GM21381 (cell line): ENCODE results near the gene UMODL1.
"Not testable (repeated sequence)": the region's sequence is repeated elsewhere in the genome, so short reads cannot be mapped to it uniquely, and the experiment has no call there.

Experiments used
- ATAC-seq: cut with Tn5 transposase; IDR thresholded peaks from one replicate; pipeline ENCODE4 v1.9.1; 2021; ENCODE audit warnings: mild to moderate bottlenecking, moderate library complexity; ENCODE audit not compliant: unreplicated experiment

The UMODL1 gene

GRCh38 chr21:42112857-42113256 is 41.7 kb downstream of the UMODL1 start:
- no peak for ATAC-seq

- ATAC-seq, result no peak
Observed at GRCh38 chr21:42113926-42114409, 42.9 kb downstream of the UMODL1 start.

- ATAC-seq, result no peak
Observed at GRCh38 chr21:42114646-42115045, 43.5 kb downstream of the UMODL1 start.

DNA sequence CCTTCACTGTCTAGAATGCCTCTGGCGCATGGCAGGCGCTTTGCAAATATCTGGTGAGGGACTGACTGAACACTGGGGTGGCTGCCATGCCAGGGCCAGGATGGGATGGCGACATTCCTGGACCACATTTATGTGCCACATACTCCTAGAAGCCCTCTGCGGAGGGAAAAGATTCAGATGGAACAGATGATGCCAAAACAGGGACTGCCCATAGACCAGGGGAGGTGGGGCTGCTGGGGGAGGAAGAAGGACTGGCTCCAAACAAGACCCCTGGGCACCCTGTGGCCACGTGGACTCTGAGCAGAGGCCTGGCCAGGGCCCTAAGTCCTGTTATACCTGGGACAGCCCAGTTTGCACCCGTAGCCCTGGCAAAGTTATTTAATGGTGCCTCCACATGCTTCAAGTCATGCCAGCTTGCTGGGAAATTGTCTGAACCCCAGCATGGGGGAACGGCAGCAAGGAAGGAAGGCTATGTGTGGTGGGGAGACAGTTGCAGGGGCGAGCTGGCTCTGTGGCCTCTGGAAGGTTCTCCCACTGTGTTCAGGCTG is 44.1 kb downstream of the UMODL1 start:
- ATAC-seq, result no peak

- not testable (repeated sequence) for ATAC-seq
Observed at GRCh38 chr21:42116551-42116950, 45.4 kb downstream of the UMODL1 start.

DNA sequence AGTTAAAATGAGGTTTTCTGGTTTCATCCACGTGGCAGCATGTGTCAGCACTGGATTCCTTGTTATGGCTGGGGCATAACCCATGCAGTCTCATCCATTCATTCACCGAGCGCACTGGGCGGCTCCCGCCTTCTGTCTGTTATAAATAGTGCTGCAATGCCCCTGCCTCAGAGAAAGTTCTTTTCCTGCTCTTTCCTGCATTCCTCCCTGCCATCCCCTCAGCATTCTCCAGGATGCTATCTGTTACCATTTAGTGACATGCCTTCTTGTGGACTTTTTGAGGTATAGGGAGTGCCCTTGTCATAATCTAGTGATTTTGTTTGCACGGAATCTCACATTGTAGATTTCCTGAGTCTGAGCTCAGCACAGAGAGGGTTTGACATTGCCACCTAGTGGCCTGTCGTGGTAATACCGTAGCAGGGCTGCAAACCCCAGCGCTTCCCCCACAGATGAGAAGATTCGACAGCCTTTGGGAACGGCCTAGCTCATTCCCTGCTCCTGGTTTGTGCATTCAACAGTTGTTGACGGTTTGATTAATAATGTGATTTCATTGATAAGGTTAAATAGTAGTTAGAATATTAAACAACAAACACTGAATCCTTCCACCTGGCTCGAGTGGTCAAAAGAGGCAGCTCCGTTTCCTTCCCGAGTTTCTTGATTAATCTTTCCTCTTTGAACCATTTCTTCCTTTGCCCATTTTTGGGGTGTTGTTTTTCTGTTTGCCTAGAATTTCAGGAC is 46.3 kb downstream of the UMODL1 start:
- no peak for ATAC-seq

DNA sequence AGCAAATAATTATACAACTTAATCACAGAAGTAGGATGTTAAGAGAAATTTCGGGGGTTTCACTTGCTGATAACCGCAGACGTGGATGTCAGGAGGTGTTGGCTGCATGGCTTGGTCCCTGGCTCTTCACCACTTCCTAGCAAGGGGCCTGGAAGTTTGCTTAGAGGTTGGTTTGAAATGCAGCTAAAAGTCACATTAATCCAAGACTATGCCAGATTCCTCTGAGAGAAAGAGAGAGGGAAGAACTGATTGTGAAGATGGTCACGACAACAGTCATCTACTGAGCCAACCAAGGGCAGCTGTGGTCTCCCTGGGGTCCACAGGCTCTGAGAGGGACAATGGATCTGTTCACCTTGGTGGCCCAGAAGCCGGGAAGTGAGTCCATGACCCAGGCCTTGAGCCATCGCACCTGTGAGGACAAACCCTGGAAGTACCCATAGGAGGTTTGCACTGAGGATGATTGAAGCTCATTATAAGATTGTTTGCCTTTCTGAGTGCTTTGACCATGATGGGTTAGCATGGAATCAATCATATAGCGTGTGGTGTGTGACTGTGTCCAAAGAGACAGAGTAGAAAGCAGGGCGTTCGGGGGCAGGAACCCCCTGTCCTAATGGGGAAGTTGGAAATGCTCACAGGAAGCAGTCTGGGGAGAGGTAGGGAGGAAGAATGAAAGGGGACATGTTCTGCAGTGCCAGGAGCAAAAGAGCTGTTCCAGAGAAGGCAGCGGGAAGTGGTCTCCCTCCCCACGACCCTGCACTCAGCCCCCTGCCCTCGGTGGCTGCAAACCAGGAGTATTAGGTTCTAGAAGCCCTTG is 47.1 kb downstream of the UMODL1 start:
- no peak for ATAC-seq

DNA sequence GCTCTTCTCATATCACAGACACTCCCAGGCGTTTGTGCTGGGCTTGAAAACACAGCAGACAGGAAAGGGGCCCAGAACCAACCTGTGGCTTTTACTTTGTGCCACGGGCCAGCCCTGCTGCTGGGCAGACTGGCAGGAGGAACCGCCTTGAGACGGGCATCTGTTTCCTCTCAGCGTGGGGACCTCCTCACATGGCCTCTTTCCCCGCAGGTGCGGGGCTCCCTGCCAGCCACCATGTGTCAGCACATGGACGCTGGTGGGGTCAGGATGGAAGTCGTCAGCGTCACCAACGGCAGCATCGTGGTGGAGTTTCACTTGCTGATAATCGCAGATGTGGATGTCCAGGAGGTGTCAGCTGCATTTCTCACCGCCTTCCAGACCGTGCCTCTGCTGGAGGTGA is 47.8 kb downstream of the UMODL1 start:
- no peak for ATAC-seq

DNA sequence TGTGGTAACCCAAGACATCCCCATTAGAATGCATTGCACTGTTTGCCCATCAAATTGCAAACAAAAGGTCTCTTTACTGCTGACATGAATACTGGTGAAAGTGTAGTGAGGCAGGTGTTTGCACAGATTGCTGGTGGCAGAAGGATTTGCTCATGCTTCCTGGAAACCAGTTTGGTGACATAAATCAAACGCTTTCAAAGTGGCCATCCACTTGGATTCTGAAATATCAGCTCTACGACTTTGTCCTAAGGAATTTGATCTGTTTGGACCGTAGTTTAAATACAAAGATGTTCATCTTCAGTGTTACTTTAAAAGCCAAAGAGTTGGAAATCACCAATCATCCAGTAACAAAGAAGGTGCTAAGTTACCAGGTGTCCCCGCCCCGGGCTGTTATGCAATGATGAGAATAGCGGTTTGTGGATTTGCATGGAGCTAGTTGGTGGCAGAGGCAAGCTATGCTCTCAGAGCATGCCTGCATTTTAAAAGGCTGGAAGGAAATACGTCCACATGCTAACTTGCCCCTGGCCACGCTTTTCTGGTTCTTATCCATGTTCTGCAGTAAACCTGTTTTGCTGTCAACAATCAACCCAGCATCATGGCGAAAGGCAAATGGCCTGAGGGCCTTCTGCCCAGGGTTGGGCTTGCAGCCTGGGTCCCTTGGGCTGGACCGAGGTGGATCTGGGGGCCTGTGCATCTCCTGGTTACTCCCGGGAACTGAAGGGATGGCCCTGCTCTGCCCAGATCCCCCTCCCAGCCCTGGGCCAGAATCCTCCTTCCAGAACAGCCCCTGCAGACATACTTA is 49.2 kb downstream of the UMODL1 start:
- no peak for ATAC-seq

DNA sequence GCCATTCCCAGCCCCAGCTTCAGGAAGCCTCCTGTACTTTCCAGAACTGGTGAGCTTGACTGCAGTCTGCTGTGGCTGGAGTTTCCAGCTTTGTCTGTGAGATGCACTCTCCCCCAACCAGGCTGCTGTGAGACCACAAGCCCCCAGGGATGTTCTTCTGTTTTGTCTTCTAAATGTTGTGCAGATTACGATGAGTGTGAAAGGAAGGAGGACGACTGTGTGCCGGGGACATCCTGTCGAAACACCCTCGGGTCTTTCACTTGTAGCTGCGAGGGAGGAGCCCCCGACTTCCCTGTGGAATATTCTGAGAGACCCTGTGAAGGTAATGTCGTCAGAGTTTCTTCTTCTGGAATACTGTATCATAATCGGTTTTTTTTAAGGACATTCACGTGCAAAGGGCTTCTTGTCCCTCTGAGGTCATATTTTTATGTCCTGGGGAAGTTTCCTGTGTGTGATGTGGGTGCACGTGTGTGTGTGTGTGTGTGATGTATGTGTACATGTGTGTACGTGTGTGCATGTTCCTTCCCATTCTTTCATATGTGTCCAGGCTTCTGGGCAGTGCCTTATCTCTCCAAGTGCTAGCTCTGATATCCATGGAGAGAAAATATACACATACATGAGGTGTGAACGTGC is 49.9 kb downstream of the UMODL1 start:
- no peak for ATAC-seq

- no peak for ATAC-seq
Observed at GRCh38 chr21:42121794-42122193, 50.7 kb downstream of the UMODL1 start.

DNA sequence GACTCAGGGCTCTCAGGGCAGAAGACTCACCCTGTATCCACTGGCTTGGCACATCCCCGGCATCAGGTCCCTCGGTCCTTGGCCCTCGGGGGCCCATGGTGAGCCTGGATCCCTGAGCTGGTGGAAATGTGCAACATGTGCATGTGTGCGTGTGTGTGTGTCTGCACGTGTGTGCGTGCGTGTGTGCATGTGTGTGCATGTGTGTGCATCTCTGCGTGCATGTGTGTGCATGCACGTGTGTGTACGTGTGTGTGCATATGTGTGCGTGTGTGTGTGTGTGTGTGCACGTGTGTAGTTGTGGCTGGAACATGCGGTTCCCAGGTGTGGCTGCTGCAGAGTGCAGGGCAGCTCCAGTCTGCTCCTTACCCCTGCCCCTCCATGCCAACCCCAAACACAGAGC is 51.3 kb downstream of the UMODL1 start:
- no peak for ATAC-seq

GRCh38 chr21:42122808-42123207 is 51.7 kb downstream of the UMODL1 start:
- ATAC-seq, result no peak

DNA sequence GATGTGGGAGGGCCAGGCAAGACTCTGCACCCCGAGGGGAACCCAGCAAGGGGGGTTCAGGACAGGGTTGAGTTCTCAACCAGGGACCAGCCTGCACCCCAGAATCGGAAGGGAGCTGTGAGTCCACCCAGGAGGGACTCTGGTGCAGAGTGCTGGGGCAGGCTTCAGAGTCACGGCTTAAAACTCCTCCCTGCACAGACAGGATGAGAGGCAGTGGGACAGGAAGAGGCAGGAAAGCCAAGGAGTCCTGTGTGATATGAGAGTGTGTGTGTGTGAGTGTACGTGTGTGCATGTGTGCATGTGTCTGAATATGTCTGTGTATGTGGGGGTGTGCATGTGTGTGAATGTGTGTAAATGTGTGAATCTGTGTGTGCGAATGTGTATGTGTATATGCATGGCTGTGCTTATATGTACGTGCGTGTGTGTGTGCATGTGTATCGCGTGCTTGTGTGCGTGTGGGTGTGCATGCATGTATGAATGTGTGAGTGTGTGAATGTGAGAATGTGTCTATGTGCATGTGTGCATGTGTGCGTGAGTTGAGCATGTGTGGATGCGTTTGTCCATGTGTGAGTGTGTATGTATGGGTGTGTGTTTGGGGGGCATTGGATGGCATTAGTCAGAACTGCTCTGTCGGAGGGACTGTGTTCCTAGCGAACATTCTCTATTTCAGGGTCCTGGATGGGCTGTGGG is 52.2 kb downstream of the UMODL1 start:
- no peak for ATAC-seq

GRCh38 chr21:42124081-42124480 is 53.0 kb downstream of the UMODL1 start:
- ATAC-seq, result no peak

- no peak for ATAC-seq
Observed at GRCh38 chr21:42124826-42125570, 53.9 kb downstream of the UMODL1 start.

GRCh38 chr21:42125571-42126544 is 54.7 kb downstream of the UMODL1 start:
- no peak for ATAC-seq
